SK-N-SH (cell line): ENCODE data around the gene CAPN5. TPM values are rescaled to one million over a fixed set of nuclear protein-coding genes. Genes with fewer than 3 reads are reported as not detected.
A peak's percentile ranks its signal among the peaks of the same experiment; 100 is the strongest.

Experiments
- CTCF ChIA-PET: fragments of 300-600, 350-600 bp; formaldehyde crosslinking; extraction: SDS; loops from one replicate; lab custom pipeline; 2021; lab: Yijun Ruan, JAX
- POLR2A ChIA-PET: fragments of 350-600 bp; sonication (Branson Sonifier 250); formaldehyde crosslinking; extraction: SDS; loops from one replicate; lab custom pipeline; 2020; ENCODE audit warnings: antibody characterized with exemption, inconsistent platforms; lab: Yijun Ruan, JAX
- DNase-seq: peaks from one replicate; pipeline ENCODE4 v3.0.0; 2012
- H2AFZ ChIP-seq: fragments of 200-600 bp; sonication (generic); 2 replicates; pipeline ENCODE4 v1.8.1; 2016; ENCODE audit warnings: antibody characterized with exemption, mild to moderate bottlenecking, low read depth
- H3F3A ChIP-seq: fragments of 200-600 bp; sonication (generic); replicated peaks from 2 replicates; pipeline ENCODE3; 2016; ENCODE audit warnings: antibody characterized with exemption, mild to moderate bottlenecking; ENCODE audit not compliant: insufficient read depth
- H3K27ac ChIP-seq, 2 experiments: fragments of 200-500 bp in 1 of 2; fragments of 200-600 bp in 1 of 2; sonication (Bioruptor generic) in 1 of 2; sonication (generic), shearing (Covaris generic) in 1 of 2; 2 replicates each; pipeline versions ENCODE4 v1.5.1 to v1.6.1; 2014 to 2016; ENCODE audit warnings: low read depth in 2 of 2, inconsistent platforms in 1 of 2, low read length in 1 of 2, mild to moderate bottlenecking in 1 of 2, mixed read lengths in 1 of 2
- H3K27me3 ChIP-seq: fragments of 200-600 bp; sonication (generic), shearing (Covaris generic); 2 replicates; pipeline ENCODE4 v1.6.1; 2016; ENCODE audit warnings: mixed run types; ENCODE audit not compliant: insufficient read depth
- H3K36me3 ChIP-seq, 2 experiments: fragments of 200-500 bp in 1 of 2; fragments of 200-600 bp in 1 of 2; sonication (Bioruptor generic) in 1 of 2; sonication (generic) in 1 of 2; replicated peaks in 1 of 2; 2 replicates each; pipeline versions ENCODE3 to v1.5.1; 2014 to 2016; ENCODE audit warnings: low read length in 1 of 2, mild to moderate bottlenecking in 1 of 2; ENCODE audit not compliant: insufficient read depth in 2 of 2, control insufficient read depth in 1 of 2
- H3K4me1 ChIP-seq, 2 experiments: fragments of 200-500 bp in 1 of 2; fragments of 200-600 bp in 1 of 2; sonication (Bioruptor generic) in 1 of 2; sonication (generic), shearing (Covaris generic) in 1 of 2; 2 replicates each; pipeline versions ENCODE4 v1.5.1 to v1.6.1; 2014 to 2016; ENCODE audit warnings: low read depth in 1 of 2, low read length in 1 of 2, mixed run types in 1 of 2; ENCODE audit not compliant: insufficient read depth in 2 of 2, control insufficient read depth in 1 of 2
- H3K4me2 ChIP-seq: fragments of 200-600 bp; sonication (generic), shearing (Covaris generic); 2 replicates; pipeline ENCODE4 v1.6.1; 2017; ENCODE audit warnings: mixed run types
- H3K4me3 ChIP-seq, 2 experiments: fragments of 200-500 bp in 1 of 2; fragments of 200-600 bp in 1 of 2; sonication (Bioruptor generic) in 1 of 2; sonication (generic), shearing (Covaris generic) in 1 of 2; 2 replicates each; pipeline versions ENCODE4 v1.5.1 to v1.8.1; 2014 to 2016; ENCODE audit warnings: low read depth in 2 of 2, inconsistent platforms in 1 of 2, low read length in 1 of 2, mild to moderate bottlenecking in 1 of 2, mixed read lengths in 1 of 2, moderate library complexity in 1 of 2
- H3K79me2 ChIP-seq: fragments of 200-600 bp; sonication (generic); 2 replicates; pipeline ENCODE4 v1.8.1; 2017; ENCODE audit warnings: mild to moderate bottlenecking; ENCODE audit not compliant: insufficient read depth
- H3K9ac ChIP-seq: fragments of 200-600 bp; sonication (generic); 2 replicates; pipeline ENCODE4 v1.6.1; 2017; ENCODE audit warnings: mixed run types
- H3K9me2 ChIP-seq: fragments of 200-600 bp; sonication (generic); 2 replicates; pipeline ENCODE4 v1.6.1; 2017; ENCODE audit warnings: mixed run types
- H3K9me3 ChIP-seq: fragments of 200-600 bp; sonication (generic); 2 replicates; pipeline ENCODE4 v1.6.1; 2017; ENCODE audit warnings: mixed run types, mild to moderate bottlenecking, moderate library complexity
- H4K20me1 ChIP-seq: fragments of 200-600 bp; sonication (generic); 2 replicates; pipeline ENCODE4 v1.6.1; 2017; ENCODE audit warnings: mild to moderate bottlenecking, mixed run types; ENCODE audit not compliant: insufficient read depth
- EZH2phosphoT487 ChIP-seq: fragments of 200-600 bp; sonication (generic); IDR thresholded peaks from 2 replicates; pipeline ENCODE4 v1.6.1; 2017; ENCODE audit warnings: low read depth, mixed run types, mild to moderate bottlenecking, antibody characterized with exemption, moderate library complexity, borderline replicate concordance
- FOSL2 ChIP-seq: IDR thresholded peaks from 2 replicates; pipeline ENCODE4 v1.4.0; 2012; ENCODE audit warnings: low read depth, mild to moderate bottlenecking, moderate library complexity, borderline replicate concordance
- FOXM1 ChIP-seq: IDR thresholded peaks from 2 replicates; pipeline ENCODE4 v1.4.0; 2012; ENCODE audit warnings: low read depth, mild to moderate bottlenecking
- GABPA ChIP-seq: IDR thresholded peaks from 2 replicates; pipeline ENCODE4 v1.4.0; 2012; ENCODE audit warnings: low read depth, mild to moderate bottlenecking
- JUND ChIP-seq: IDR thresholded peaks from 2 replicates; pipeline ENCODE4 v1.4.0; 2012
- MXI1 ChIP-seq: IDR thresholded peaks from 2 replicates; pipeline ENCODE4 v1.6.1; 2012; ENCODE audit warnings: mild to moderate bottlenecking, low read depth, low read length, improper control_type of control experiment
- NFIC ChIP-seq: IDR thresholded peaks from 2 replicates; pipeline ENCODE4 v1.4.0; 2012; ENCODE audit warnings: borderline replicate concordance
- POLR2AphosphoS5 ChIP-seq: IDR thresholded peaks from 2 replicates; pipeline ENCODE4 v1.6.1; 2012; ENCODE audit warnings: low read depth, low read length
- RAD21 ChIP-seq: IDR thresholded peaks from 2 replicates; pipeline ENCODE4 v1.6.1; 2012; ENCODE audit warnings: mild to moderate bottlenecking, low read length
- RCOR1 ChIP-seq: fragments of 150-350 bp; IDR thresholded peaks from 2 replicates; pipeline ENCODE4 v1.6.1; 2017; ENCODE audit warnings: antibody characterized with exemption, low read length
- RFX5 ChIP-seq: IDR thresholded peaks from 2 replicates; pipeline ENCODE4 v1.6.1; 2012; ENCODE audit warnings: mild to moderate bottlenecking, improper control_type of control experiment, low read length
- SMC3 ChIP-seq: IDR thresholded peaks from 2 replicates; pipeline ENCODE4 v1.6.1; 2012; ENCODE audit warnings: low read depth, low read length, improper control_type of control experiment
- TEAD4 ChIP-seq: IDR thresholded peaks from 2 replicates; pipeline ENCODE4 v1.4.0; 2012; ENCODE audit warnings: mild to moderate bottlenecking, borderline replicate concordance; ENCODE audit not compliant: insufficient read depth
- YY1 ChIP-seq: IDR thresholded peaks from 2 replicates; pipeline ENCODE4 v1.4.0; 2012; ENCODE audit warnings: low read depth, mild to moderate bottlenecking
- WGBS: methylation state at CpG from one replicate; pipeline ENCODE4 v1.1.6; 2017; ENCODE audit warnings: low lambda C conversion rate; 5-methylcytosine and 5-hydroxymethylcytosine counted together
- polyA plus RNA-seq, 3 experiments: library from polyadenylated mRNA; depleted of rRNA; stranded (reverse); fragments of >200 nt; gene quantifications; 2 replicates each; pipeline ENCODE4 v1.2.3, GENCODE V29; 2012
- TF ChIP-seq, protein P1 (sequence below): fragments of 150-350 bp; IDR thresholded peaks from 2 replicates; pipeline ENCODE4 v1.6.1; 2016; ENCODE audit warnings: mild to moderate bottlenecking, low read depth, low read length
- TF ChIP-seq, protein P2 (sequence below): IDR thresholded peaks from 2 replicates; pipeline ENCODE4 v1.4.0; 2012; ENCODE audit warnings: low read depth, borderline replicate concordance
- TF ChIP-seq, protein P3 (sequence below): IDR thresholded peaks from 2 replicates; pipeline ENCODE4; 2012
- TF ChIP-seq, protein P4 (sequence below): fragments of 150-350 bp; IDR thresholded peaks from 2 replicates; pipeline ENCODE4 v1.6.1; 2017; ENCODE audit warnings: antibody characterized with exemption, low read length, low read depth, borderline replicate concordance

CAPN5 gene
- polyA plus RNA-seq, 1 of the 3 experiments (the other 2 are of a cell fraction) = 33.1 TPM

DNA sequence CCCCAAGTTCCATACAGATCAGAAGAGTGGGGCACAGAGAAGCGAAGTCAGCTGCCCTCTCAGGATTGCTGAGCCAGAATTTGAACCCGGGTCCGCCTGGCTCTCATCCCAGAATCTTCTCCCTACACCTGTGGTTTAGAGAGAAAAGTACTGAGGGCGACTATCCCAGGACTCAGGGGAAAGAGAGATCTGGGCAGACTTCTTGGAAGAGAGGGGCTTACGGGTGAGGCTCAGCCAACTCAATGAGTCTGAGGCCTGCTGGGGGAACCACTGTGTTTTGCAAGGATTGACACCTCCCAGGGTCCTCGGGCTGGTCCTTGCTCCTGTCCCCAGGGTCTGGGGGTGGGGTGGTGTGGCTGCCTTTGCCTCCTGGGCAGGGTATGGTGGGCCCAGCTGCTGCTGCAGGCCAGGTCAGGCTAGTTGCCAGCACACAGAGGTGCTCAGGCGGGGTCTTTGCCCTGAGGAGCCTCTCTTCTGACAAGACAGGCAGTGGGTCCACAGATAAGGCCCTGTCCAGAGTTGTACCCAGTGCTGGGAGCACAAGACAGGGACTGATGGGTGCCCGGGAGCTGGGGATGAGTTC, 1.2 kb downstream of the CAPN5 start:
- H3K9me3 ChIP-seq = no peaks in the 10 kb centered on the region
- H3K9me2 ChIP-seq = no peaks in the 10 kb centered on the region
- TF ChIP-seq EZH2phosphoT487 = no peak
- TF ChIP-seq POLR2AphosphoS5 = no peak
- TF ChIP-seq, protein P1, sequence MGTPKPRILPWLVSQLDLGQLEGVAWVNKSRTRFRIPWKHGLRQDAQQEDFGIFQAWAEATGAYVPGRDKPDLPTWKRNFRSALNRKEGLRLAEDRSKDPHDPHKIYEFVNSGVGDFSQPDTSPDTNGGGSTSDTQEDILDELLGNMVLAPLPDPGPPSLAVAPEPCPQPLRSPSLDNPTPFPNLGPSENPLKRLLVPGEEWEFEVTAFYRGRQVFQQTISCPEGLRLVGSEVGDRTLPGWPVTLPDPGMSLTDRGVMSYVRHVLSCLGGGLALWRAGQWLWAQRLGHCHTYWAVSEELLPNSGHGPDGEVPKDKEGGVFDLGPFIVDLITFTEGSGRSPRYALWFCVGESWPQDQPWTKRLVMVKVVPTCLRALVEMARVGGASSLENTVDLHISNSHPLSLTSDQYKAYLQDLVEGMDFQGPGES = no peak
- no peak for TF ChIP-seq RFX5
- no peak for TF ChIP-seq RCOR1
- no peak for TF ChIP-seq YY1
- TF ChIP-seq NFIC = no peak
- DNase-seq = no peak
- ChIA-PET CTCF (interaction anchor here (0.7 kb wide), 1 partner anchor 461 kb away, joined by 3 read pairs; no protein-coding TSS in a partner anchor), POLR2A (no interaction called here)
- peak overlapping the region; percentile 95 for H3K4me2 ChIP-seq
- H4K20me1 ChIP-seq = peaks cover 4% of the 10 kb centered on the region; the same call in 1 of the 2 replicates
- H3K27ac ChIP-seq = no peak overlapping the region
- peak overlapping the region; percentile 81 to 89 for H3K4me3 ChIP-seq
- no peak overlapping the region for H2AFZ ChIP-seq
- H3K9ac ChIP-seq = peak overlapping the region; percentile 78
- H3K4me1 ChIP-seq = peaks cover 24 to 54% of the 10 kb centered on the region in 2 experiments; a peak in 3 of 4 replicates
- H3F3A ChIP-seq = peaks cover 20% of the 10 kb centered on the region
- peaks cover 0 to 5% of the 10 kb centered on the region in 2 experiments for H3K36me3 ChIP-seq
- no peaks in the 10 kb centered on the region for H3K27me3 ChIP-seq
- WGBS = 88% methylated on average over 8 of the region's 8 CpGs
- H3K79me2 ChIP-seq = peaks cover 54% of the 10 kb centered on the region

DNA sequence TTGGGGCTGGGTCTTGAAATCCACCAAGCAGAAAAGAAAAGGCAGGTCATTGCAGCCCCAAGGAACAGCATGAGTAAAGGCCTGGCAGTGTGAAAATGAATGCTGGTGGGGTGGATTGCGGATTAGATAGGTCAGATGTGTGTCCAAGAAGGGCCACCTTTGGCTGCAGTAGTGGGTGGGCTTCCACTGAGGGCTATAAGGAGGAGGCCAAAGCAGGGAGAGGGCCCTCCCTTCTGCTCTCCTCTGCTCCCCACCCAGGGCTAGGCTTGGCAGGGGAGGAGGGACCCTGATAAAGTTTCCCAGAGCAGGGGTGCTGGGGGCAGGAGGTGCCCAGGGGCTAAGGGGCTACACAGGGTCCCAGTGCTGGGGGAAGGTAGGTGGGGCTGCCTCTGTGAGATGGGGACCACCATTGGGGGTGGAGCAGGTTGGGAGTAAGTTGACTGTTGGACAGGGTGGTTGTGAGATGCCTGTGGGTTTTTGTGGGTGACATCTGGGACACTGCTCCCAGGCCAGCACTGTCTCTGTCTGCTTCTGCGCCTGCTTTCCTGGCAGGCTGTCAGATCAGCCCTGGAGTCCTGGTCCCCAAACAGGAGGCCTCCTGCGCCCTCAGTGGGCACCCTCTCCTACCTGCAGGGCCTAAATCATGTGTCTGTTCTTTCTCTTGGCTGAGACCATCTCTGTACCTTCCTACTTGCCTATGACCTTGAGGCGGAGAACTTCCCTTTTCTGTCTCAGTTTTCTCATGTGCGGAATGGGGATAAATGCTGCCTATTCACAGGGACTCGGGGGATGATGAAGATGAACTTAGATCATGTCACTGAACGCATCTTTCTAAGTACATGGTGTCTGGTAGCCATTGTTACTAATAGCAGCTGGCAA, 1.9 kb downstream of the CAPN5 start:
- peaks cover 27% of the 10 kb centered on the region for H3F3A ChIP-seq

More for the DNA sequence above, 1.9 kb downstream of the CAPN5 start:
- Histone ChIP-seq H3K9me3 (no peaks in the 10 kb centered on the region), H2AFZ (no peak overlapping the region), H3K4me1 (peaks cover 27 to 61% of the 10 kb centered on the region in 2 experiments; a peak in 3 of 4 replicates), H3K36me3 (peaks cover 0 to 5% of the 10 kb centered on the region in 2 experiments), H3K4me2 (peak overlapping the region; percentile 95), H3K9me2 (no peaks in the 10 kb centered on the region), H3K9ac (peak overlapping the region; percentile 78; the same call in 1 of the 2 replicates), H3K79me2 (peaks cover 54% of the 10 kb centered on the region), H3K27me3 (no peaks in the 10 kb centered on the region), H4K20me1 (peaks cover 4% of the 10 kb centered on the region; the same call in 1 of the 2 replicates), H3K4me3 (peak overlapping the region in 1 of 2 experiments; percentile 89; a peak in 3 of 4 replicates), H3K27ac (no peak overlapping the region)
- TF ChIP-seq, protein P2, sequence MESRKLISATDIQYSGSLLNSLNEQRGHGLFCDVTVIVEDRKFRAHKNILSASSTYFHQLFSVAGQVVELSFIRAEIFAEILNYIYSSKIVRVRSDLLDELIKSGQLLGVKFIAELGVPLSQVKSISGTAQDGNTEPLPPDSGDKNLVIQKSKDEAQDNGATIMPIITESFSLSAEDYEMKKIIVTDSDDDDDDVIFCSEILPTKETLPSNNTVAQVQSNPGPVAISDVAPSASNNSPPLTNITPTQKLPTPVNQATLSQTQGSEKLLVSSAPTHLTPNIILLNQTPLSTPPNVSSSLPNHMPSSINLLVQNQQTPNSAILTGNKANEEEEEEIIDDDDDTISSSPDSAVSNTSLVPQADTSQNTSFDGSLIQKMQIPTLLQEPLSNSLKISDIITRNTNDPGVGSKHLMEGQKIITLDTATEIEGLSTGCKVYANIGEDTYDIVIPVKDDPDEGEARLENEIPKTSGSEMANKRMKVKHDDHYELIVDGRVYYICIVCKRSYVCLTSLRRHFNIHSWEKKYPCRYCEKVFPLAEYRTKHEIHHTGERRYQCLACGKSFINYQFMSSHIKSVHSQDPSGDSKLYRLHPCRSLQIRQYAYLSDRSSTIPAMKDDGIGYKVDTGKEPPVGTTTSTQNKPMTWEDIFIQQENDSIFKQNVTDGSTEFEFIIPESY = no peak
- TF ChIP-seq SMC3 = no peak
- TF ChIP-seq, protein P3, sequence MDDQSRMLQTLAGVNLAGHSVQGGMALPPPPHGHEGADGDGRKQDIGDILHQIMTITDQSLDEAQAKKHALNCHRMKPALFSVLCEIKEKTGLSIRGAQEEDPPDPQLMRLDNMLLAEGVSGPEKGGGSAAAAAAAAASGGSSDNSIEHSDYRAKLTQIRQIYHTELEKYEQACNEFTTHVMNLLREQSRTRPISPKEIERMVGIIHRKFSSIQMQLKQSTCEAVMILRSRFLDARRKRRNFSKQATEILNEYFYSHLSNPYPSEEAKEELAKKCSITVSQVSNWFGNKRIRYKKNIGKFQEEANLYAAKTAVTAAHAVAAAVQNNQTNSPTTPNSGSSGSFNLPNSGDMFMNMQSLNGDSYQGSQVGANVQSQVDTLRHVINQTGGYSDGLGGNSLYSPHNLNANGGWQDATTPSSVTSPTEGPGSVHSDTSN = no peak
- no peak for TF ChIP-seq JUND
- no peak for TF ChIP-seq RCOR1
- no peak for TF ChIP-seq GABPA
- no peak for TF ChIP-seq FOXM1
- TF ChIP-seq, protein P4, sequence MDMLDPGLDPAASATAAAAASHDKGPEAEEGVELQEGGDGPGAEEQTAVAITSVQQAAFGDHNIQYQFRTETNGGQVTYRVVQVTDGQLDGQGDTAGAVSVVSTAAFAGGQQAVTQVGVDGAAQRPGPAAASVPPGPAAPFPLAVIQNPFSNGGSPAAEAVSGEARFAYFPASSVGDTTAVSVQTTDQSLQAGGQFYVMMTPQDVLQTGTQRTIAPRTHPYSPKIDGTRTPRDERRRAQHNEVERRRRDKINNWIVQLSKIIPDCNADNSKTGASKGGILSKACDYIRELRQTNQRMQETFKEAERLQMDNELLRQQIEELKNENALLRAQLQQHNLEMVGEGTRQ = no peak
- TF ChIP-seq YY1 = no peak
- TF ChIP-seq MXI1 = no peak
- TF ChIP-seq TEAD4 = no peak
- no peak for TF ChIP-seq FOSL2
- TF ChIP-seq RAD21 = no peak
- TF ChIP-seq, protein P1 = no peak
- DNase-seq = no peak
- CTCF ChIA-PET = interaction anchor here (0.8 to 2.1 kb wide), 2 partner anchors 23 to 149 kb away, joined by 3 to 12 read pairs; no protein-coding TSS in a partner anchor
- WGBS = 84% methylated on average over 7 of the region's 7 CpGs
- POLR2A ChIA-PET = no interaction called here
